Hematopoietic multipotent progenitor cell treated with erythropoietin and hydrocortisone succinate and interleukin-3 and kit ligand, for 6 days (in vitro differentiated cells): ENCODE results near the gene CHST13.
A peak's percentile ranks its signal among the peaks of the same experiment; 100 is the strongest.

Experiments used
- DNase-seq: peaks from one replicate; pipeline ENCODE4 v3.0.0-alpha.2; 2015

Gene CHST13, protein sequence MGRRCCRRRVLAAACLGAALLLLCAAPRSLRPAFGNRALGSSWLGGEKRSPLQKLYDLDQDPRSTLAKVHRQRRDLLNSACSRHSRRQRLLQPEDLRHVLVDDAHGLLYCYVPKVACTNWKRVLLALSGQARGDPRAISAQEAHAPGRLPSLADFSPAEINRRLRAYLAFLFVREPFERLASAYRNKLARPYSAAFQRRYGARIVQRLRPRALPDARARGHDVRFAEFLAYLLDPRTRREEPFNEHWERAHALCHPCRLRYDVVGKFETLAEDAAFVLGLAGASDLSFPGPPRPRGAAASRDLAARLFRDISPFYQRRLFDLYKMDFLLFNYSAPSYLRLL

DNA sequence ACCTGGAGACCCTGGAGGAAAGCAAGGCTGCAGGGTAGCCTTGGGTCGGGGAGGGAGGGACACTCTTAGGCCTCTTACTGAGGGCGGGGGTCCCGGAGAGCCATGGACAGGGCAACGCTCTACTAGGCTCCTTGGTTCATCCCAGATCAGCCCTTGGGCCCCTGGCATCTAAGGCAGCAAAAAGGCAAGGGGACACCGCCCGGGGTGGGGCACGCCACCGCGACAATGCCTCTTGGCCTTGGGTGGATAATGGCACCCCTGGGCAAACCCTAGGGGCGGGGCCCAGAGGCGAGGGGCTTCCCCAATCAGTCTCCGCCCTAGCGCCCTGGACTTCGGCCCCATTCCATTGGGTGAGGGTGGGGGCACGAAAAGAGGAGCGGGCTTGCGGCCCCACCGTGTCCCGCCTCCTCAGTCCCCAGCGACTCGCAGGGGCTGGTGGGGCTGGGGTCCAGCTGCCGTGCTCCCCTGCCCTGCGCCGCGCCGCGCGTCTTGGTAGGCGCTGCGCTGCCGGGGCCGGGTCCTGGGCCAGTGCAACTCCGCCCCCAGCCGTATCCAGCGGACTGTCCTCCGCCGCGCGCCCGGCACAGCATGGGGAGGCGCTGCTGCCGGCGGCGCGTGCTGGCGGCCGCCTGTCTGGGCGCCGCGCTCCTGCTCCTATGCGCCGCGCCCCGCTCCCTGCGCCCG, at the start of gene CHST13:
TSS of gene CHST13 (plus strand) at position 411 of the 684 bp plus-strand sequence. CDS start at position 589, 178 bp downstream.
- DNase-seq, result peak; percentile 77

DNA sequence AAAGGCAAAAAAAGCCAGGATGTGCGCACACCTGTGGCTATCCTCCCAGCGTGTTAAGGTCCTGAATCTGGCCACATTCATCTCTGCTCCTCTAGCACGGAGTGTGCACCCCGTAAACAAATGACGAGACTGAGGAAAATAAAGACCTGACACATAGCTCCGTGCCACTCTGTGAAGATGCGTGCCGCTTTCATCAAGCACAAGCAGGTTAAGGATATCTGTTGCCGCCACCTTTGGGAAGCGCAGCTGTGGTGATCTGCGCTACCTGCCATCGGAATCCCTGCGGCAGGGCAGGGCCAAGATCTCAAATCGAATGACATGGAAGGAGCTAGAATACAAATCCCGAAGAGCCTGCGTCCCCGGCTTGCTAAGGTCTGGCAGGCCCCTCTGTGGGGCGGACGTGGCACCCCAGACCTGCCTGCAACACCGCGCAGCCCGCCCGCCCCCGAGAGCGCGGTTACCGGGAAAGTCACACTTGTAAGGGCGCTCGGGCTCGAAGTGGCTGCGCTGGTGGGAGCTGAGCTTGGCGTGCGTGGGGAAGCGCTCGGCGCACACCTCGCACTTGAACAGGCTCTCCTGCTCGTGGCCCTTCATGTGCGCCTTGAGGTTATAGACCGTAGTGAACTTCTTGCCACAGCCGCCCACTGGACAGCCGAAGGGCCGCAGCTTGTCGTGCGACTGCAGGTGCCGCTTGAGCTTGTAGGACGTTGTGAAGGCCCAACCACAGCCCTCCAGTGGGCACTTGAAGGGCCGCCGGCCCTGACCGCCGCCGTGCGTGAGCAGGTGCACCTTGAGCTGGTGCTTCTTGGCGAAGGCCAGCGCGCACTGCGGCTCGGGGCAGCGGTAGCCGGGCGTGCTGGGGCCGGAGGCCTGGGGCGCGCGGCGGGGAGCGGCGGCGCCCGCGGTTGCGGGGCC, 49.2 kb upstream of the CHST13 start:
- DNase-seq, result peak; percentile 62

DNA sequence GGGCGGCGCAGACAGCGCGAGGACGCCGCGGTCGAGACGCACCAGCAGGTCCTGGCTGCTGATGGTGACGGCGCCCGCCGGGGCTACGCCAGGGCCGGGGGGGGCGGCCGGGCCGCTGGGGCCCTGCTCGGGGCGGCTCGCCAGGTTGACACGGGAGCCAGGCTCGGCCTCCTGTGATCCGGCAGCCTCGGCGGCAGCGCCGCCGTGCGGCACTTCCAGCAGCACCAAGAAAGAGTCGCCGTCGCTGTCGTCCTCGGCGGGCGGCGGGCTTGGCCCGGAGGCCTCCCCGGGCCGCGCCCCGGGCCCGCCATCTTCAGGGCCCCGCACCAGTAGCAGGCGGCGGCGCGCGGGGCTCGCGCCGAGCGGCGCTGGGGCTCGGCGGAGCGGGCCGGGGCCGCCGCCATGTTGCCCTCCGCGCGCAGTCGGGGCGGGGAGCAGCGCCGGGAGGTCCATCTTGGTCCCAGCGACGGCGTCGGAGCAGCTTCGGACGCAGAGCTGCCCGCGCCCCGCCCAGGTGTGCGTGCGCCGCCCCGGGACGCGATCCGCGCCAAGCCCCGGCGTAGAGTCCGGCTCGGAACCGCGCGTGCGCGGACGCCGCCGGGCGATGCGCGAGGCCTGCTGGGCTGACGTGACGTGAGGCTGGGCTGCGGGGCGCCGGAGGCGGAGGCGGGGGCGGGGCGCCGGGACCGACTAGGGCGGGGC, 48.4 kb upstream of the CHST13 start, which contains the start of gene ZXDC:
TSS of gene ZXDC (minus strand) at position 479 of the 702 bp plus-strand sequence. CDS start at position 453, 26 bp downstream.
- DNase-seq, result peak; percentile 93

DNA sequence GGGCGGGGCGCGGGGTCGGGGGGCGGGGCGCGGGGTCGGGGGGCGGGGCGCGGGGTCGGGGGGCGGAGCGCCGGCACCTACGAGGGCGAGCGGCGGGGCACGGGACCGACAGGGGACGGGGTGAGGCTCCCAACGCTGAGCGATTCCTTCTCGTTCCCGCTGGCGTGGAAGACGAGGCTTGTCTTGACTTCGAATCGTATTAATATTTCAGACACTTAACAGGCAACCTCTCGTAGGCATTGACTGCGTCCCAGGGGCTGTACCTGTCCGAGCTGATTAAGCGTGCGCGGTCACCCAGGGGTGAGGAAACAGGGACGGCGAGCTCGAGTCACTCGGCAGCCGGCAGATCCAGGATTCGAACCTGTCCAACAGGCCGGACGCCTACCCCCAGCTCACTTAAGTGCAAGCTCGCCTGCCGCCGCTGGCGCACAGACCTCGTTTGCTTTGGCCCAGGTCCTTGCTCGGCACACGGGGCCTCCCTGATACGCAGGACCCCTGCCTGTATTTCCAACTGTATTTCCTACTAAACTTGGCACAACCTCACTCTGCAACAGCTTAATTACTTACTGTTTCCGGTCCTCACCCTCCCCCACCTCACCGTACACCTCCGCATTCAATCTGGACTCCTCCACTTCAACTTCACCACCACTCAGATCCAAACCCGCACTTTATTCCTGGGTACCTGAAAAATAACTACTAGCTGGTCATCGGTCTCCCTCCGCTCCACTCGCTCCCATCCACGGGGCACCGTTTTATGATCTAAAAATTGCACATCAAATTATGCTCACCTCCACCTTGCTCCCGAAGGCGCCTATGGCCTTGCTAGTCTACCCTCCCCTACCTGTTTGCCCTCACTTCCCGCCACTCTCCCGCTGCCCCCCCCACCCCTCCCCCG, 47.5 kb upstream of the CHST13 start:
- DNase-seq, result peak; percentile 77

DNA sequence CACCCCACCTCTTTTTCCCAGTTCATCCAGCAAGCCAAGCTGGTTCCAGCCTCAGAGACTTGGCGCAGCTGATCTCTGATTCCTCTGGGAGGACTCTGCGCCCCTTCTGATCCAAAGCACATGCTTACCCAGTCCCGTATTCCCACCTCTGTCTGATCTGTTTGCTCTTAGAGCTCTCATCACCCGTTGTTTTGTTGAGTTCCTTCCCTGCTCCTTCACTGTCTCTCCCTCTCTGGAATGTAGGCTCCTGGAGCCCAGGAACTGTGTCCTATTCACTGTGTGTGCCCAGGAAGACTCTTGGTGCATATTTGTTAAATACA, 46.9 kb upstream of the CHST13 start:
- DNase-seq, result no peak

DNA sequence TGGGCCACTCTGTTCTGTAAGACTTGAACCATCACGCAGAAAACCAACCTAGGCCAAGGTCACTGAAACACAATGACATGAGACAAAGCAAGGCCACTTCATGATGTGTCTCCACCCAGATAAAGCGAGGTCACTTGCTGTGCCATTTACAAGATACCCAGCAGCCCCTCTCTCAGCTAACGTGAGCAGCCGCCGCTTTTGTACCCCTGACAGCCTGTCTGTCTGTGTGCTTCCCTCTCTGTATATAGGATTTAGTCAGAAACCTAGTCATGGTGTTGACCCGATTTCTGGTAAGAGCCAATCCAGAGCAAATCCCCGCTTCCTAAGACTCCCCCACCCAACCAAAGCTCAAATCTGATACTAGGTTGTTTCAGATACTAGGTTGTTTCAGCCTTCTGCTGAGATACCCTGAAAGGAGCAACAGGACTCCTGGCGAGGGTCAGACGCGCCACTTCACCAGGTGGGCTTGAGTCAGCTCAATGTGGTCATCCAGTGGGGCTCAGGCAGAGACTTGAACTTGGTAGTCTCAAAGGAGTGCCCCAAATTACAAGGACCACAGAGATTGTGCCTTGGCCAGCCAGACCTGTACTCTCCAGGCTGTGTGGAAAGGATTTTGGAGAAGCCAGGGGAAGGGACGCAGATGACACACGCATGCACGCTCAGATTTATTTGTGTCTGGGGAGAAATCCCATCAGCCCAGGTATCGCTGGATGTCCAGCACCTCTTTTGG, 45.2 kb upstream of the CHST13 start:
- no peak for DNase-seq

DNA sequence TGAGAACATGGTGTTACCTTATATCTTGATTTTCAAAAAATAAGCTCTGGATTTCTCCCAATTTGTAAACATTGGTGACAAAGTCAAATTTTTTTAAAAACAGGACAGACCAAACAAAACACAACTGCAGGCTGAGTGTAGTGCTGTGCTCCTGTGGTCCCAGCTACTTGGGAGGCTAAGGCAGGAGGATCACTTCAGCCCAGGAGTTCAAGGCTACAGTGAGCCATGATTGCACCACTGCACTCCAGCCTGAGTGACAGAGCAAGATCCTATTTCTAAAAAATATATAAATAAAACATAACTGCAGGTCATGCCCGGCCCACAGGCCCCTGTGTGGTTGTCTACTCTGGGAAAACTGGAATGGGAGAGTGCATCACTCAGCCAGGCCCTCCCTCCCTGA, 44.3 kb upstream of the CHST13 start:
- no peak for DNase-seq

DNA sequence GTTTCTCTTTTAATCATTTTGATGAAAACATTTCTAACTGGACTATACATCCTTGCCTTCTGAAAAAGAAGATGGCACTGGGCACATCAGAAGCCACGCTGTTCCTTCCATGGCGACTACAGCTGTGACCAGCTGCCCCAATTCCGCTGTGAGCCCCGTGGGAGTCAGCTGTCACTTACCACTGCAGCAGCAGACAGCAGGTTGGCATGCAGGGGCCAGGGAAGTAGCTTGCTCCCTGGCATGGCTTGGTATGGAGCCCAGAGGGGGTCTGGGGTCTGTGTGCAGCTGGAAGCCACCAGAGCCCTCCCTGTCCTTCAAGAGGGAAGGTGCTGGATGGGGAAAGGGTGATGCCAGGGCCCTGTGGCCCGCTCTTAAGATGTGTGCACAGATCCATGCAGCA, 43.7 kb upstream of the CHST13 start:
- DNase-seq, result no peak

DNA sequence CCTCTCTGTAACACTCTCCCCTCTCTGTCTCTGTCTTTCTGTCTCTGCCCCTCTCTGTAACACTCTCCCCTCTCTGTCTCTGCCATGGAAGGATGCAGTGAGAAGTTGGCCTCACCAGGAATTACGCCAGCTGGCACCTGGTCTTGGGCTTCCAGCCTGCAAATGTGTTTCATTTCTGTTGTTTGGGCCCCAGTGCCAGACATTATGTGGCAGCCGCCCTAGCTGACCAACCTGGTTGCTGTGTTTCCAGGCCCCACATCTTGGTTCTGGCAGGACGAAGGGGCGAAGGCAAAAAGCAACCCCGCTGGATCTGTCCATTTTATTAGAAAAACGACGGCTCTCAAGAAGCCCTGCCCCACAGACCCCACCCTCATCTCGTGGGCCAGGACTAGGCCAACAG, 43.1 kb upstream of the CHST13 start:
- no peak for DNase-seq

DNA sequence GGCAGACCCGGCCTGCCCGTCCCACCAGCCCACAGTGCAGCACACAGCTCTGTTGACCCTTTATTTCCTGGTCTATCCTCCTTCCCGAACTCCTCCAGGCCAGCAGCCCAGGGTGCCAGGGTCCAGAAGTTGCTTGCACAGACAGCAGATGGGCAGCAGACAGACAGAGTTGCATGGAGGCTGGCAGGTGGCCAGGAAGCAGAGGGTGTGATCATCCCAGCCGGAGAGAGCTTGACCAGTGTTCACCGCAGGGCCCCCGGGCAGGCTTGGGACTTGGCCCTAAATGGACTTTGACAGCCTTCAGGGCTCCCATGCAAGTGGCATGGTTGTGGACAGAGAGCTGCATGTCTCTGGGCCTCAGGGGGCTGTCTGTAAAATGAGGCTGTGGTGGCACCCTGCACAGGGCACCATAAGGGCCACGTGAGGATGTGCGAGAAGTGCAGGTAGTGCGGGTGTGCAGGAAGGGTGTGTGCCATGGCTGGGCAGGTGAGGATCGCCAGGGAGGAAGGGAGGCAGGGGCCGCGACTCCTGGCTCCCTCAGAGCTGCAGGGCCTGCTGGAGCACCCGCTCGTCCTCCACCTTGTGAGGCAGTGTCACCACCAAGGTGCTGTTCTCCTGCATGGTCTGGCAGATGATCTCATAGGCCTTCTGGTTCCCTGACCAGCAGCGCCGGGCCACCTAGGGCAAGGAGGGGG, 42.0 kb upstream of the CHST13 start:
- DNase-seq, result no peak

DNA sequence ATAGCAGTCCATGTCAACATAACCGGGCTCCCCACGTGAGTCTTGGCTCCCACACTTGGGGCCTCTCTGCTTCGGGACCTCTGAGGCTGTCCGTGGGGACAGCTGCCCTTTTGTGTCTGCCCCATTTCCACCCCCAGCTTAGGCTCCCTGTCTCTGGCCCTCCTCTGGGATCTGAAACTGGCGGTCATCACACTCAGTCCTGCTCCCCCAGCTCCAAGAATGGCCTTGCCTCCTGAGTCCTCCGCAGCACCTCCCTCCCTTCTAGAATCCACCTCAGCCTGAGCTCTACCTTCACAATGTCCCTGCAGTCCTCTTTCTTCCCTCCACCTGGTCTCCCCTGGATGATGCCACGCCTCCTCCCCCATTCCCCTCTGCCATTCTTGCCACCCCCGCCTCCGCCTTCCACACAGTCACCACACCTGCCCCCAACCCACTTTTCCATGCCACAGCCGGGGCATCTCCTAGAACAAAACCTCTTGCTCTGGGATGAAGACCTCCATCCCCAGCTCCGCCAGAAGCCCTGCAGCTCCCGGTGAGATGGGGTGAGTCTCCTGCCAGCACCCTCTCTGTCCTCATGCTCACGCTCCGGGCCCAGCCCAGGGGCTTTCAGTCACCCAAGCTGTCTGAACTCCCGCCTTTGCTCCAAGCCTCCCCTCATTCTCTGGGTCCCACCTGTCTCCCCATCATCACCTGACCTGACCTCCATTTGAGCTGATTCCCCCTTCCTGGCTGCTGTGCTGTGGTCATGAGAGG, 41.3 kb upstream of the CHST13 start:
- no peak for DNase-seq

DNA sequence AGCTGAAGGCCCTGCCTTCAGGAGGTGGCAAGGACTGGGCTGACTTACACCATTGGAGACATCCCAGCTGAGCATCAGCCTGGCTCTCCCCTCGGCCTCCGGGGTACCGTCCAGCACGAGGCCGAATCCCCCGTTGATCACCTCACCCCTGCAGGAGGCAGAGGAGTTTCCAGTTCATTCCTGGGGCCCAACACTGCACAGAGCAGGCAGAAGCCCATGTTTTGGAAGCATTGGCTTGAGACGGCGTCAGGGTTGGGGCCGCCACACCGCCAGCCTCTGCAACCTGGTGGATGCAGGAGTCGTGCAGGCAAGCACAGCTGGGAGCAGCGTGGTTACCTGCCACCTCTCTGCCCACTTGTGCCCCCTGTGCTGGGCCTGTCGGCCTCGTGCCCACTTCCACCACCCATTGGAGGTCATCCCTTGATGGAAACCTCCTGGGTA, 40.6 kb upstream of the CHST13 start:
- no peak for DNase-seq

DNA sequence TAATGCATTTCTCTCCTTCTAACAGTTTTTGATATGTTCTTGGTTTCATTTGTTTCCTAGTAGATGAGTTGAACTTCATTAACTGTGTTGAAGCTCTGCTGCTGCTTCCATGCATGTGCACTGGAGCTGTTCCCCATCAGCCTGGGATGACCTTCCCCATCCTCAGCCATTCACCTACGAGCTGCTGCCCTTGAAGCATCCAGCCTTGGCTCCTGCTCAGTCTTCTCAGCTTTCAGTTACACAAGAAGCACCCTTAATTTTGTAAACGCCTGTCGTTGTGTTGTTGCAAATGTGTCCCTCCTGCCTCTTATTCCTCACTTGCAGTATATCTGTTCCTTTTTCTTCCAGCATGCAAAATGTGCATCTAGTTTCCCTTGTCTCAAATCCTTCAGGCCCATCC, 39.8 kb upstream of the CHST13 start:
- no peak for DNase-seq

DNA sequence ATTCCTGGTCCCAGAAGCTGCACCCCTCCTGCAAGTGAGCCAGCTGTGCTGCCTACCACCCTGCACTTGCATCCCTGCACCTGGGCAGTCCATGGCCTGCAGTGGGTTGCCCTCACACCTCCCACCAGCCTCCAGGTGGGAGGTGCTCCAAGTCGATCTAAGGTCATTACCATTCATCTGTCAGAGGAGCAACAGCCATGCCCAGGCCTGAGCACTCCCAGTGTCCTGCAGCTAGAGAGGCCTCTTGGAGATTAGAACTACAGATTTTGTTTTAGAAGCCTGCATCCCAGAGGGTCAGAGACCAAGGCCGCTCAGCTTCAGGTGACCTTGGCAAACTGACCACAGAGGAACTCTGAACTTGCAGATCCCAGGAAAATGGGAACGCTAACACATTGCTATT, 39.3 kb upstream of the CHST13 start:
- DNase-seq, result no peak

DNA sequence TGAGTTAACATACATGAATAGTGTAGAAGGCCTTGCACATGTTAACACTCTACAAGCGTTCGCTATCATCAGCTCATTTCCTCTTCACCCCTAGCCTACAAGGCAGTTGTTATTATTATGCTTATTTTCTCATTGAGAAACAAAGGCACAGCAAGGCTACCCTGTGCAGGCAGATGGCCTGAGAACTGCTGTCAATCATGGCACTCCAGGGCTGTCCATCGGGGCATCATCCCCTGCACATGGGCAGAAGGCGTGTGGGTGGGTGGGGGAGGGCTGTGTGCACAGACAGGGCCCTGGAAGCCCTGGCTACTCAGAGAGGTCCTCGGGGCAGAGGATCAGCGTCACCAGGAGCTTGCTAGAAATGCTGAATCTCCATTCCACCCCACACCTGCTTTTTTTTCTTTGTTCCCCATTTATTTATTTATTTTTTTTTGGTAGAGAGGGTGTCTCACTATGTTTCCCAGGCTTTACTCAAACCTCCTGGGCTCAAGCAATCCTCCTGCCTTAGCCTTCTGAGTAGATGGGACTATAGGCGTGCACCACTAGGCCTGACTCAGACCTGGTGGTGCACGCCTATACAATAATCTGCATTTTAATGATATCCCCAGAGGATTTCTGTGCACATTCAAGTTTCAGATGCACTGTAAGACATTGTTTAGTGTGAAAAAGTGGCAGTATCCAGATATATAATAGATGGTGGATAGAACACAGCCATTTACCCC, 38.6 kb upstream of the CHST13 start:
- no peak for DNase-seq

DNA sequence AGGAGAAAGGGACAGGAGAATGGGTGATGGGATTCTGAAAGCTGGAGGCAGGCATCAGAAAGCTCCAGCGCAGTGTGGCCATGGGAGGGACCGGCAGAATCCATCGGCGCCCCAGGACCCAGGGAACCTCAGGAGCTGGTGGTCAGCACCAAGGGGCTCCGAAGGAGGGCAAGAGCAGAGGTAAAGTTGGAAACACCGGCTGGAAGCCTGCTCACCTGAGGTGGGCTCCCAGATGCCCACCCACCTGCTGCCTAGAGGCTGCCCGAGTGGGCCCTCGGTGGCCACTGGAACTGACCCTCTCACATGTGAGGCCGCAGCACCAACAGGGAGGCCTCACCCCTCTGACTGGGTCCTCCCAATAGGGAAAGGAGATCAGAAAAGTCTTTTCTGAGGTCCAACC, 38.0 kb upstream of the CHST13 start:
- DNase-seq, result no peak

DNA sequence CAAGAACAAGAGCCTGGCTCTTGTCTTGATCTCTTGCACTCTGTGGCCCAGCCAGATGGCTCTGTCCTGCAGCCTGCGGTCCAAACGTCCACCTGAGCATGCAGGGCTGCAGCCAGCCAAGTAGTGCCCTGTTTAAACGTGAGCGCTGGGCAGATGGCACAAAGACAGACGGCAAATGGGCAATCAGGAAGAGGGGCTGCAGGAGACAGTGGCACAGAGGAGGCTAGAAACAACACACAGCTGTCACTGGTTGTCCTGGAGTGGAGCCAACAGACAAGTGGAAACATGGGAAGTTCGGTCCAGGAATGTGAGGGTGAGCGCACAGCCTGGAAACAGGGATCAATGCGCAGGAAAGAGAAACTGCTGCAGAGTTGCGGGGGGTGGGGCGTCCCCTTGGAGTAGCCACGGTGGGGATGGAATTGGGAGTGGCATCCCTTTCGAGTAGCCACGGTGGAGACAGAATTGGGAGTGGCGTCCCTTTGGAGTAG, 37.6 kb upstream of the CHST13 start:
- no peak for DNase-seq

DNA sequence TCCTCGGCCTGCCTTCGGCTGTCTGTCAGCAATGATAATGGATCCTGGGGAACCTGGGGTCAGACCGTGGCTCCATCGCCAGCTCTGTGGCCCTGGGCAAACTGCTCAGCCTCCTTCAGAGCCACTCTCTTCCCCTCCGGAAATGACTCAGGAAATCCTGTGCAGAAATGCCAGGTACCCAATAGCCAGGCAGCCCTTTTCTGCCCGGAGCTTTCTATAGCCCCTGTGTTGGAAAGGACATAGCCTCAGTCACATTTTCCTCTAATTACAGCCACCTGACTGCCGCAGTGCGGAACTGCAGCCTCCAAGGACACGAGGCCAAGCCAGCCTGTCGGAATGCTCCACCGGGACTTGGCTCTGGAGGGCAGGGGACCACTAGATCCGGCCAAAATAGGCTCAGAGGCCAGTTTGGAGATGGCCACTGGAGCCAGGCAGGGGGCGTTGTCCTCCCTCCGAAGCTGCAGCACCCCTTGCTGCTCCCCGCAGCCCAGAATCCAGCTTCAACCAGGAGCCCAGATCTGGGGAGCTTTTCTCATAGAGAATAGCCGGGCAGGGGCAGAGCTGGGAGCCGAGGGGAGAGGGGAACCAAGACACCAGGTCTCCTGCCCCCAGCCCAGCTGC, 36.7 kb upstream of the CHST13 start:
- peak; percentile 56 for DNase-seq
